Heart right ventricle (tissue), 16 donors: Measurements from ENCODE around the gene MGMT. TPM values are rescaled to one million over a fixed set of nuclear protein-coding genes. Genes with fewer than 3 reads are reported as not detected.

ENCODE experiments used
- ATAC-seq, 8 donors: fragments of 200-7000 bp; cut with Tn5 transposase; one replicate each; pipeline ENCODE4 v1.9.1; 2020; ENCODE audit warnings: mild to moderate bottlenecking in 8 of 8, moderate library complexity in 8 of 8, moderate number of reproducible peaks in 1 of 8
- DNase-seq, 2 donors: peaks; one replicate each; pipeline ENCODE4 v3.0.0-alpha.2; 2020
- H3K27ac ChIP-seq, 10 donors: fragments of 200-600 bp; sonication (generic) in 2 of 10; one replicate each; pipeline versions ENCODE4 v1.5.0 to v1.8.0; 2020 to 2022; ENCODE audit warnings: mild to moderate bottlenecking in 3 of 10
- H3K27me3 ChIP-seq, 7 donors: fragments of 200-600 bp; one replicate each; pipeline ENCODE4 v1.8.0; 2021 to 2022; ENCODE audit warnings: mild to moderate bottlenecking in 2 of 7
- H3K36me3 ChIP-seq, 9 donors: fragments of 200-600 bp; sonication (generic) in 1 of 9; one replicate each; pipeline versions ENCODE4 v1.5.0 to v1.8.0; 2020 to 2022; ENCODE audit warnings: mild to moderate bottlenecking in 2 of 9
- H3K4me1 ChIP-seq, 9 donors: fragments of 200-600 bp; sonication (generic) in 1 of 9; one replicate each; pipeline versions ENCODE4 v1.5.0 to v1.8.0; 2020 to 2022; ENCODE audit warnings: mild to moderate bottlenecking in 4 of 9
- H3K4me3 ChIP-seq, 10 donors: fragments of 200-600 bp; sonication (generic) in 2 of 10; one replicate each; pipeline versions ENCODE4 v1.5.0 to v1.8.0; 2020 to 2022; ENCODE audit warnings: mild to moderate bottlenecking in 7 of 10, moderate library complexity in 2 of 10
- H3K9me3 ChIP-seq, 11 donors: fragments of 200-600 bp in 10 of 11; sonication (generic) in 2 of 11; one replicate each; pipeline versions ENCODE4 v1.5.0 to v1.8.0; 2013 to 2022; ENCODE audit warnings: mild to moderate bottlenecking in 2 of 11, control low read depth in 1 of 11, moderate library complexity in 1 of 11
- CTCF ChIP-seq, 9 donors: fragments of 200-600 bp; sonication (generic) in 2 of 9; IDR thresholded peaks; one replicate each; pipeline versions ENCODE4 v1.5.0 to v1.8.0; 2021 to 2022; ENCODE audit warnings: antibody characterized with exemption in 9 of 9, mild to moderate bottlenecking in 5 of 9, moderate library complexity in 1 of 9
- WGBS, 2 donors: extraction: QIAGEN DNeasy Blood & Tissue Kit; methylation state at CpG; one replicate each; pipeline ENCODE4 v1.1.7; 2013; ENCODE audit warnings: inconsistent platforms in 1 of 2; 5-methylcytosine and 5-hydroxymethylcytosine counted together
- intact Hi-C, 10 donors: fragments of 100-400 bp; cut with DNase I; formaldehyde crosslinking; loops; one replicate each; pipeline versions ENCODE4 v1.11.1 to v1.14.2; 2022
- polyA plus RNA-seq, 2 donors: library from polyadenylated mRNA; stranded (reverse); fragments of 200-250 nt; gene quantifications; one replicate each; pipeline ENCODE4 v1.2.3, GENCODE V29; 2013
- total RNA-seq, 10 donors: library from RNA; stranded (reverse); fragmentation: NEBNext Ultra II Directional in 3 of 10; extraction: Animal tissue kit (Norgen Biotek cat#: 25700) in 3 of 10; gene quantifications; one replicate each; pipeline versions ENCODE4 v1.2.1 to v1.2.4, GENCODE V29; 2021 to 2023
- donor health status: Arrhythmogenic right ventricular cardiomyopathy.
- donor health status: ischemic (EF 13 %, LVEDD 7.1; RV severe dilation, severe dysfunction).
- donor health status: healthy with polysubstance abuse.
- donor health status: DM: no; HTN: yes; CAD: no.
- donor health status: DM: no; HTN: no; CAD: no.
- donor health status: ischemic (EF 25% LVEDD 6.9; RV normal size, moderate dysfunction).
- donor health status: ischemic (EF 25% LVEDD 5.7; RV mildly dilated, moderate dysfunction).
- donor health status: healthy.
- donor health status: DM: yes; HTN: yes; CAD: no.
- donor health status: Ischemic cardiomyopathy.
- donor health status: ischemic (EF 35%, LVEDD 5.7; RV mildly dilated, moderate dysfunction).
- donor health status: nonischemic (EF 11% LVEDD 7.7; RV severe dilation, severe dysfunction).
- donor health status: DM: yes; HTN: yes; CAD: no.
- donor health status: PGD.
- donor health status: ischemic (EF 29% LVEDD 5.4; RV normal size, mild dysfunction).
- donor health status: nonischemic (EF 23%, LVEDD 6.1; RV moderate dilation, normal function).

The MGMT gene
- total and polyA plus RNA-seq, 12 donors = 8.4 to 17.8 (median 12.9) TPM

- WGBS, 2 donors = 92 to 94% methylated on average over 10 of the region's 10 CpGs
- no peak overlapping the region for H3K27ac ChIP-seq
- DNase-seq = no peak
- H3K36me3 ChIP-seq = peaks cover 0 to 13% (median 0%) of the 10 kb centered on the region in 9 donors
- H3K27me3 ChIP-seq = no peaks in the 10 kb centered on the region
- no peak overlapping the region for H3K4me3 ChIP-seq
- H3K4me1 ChIP-seq = no peaks in the 10 kb centered on the region
- no peak for TF ChIP-seq CTCF (IDR thresholded peaks at IDR 0.05)
- peaks cover 0 to 34% (median 8%) of the 10 kb centered on the region in 11 donors for H3K9me3 ChIP-seq
- intact Hi-C loops = no loop called here
- ATAC-seq = no peak
Measured at GRCh38 chr10:129725890-129726631, 259.0 kb downstream of the MGMT start.

GRCh38 chr10:129727071-129727470 is 260.0 kb downstream of the MGMT start:
- no peaks in the 10 kb centered on the region for H3K4me1 ChIP-seq
- H3K4me3 ChIP-seq = no peak overlapping the region
- peaks cover 0 to 13% (median 0%) of the 10 kb centered on the region in 9 donors for H3K36me3 ChIP-seq
- 86 to 95% methylated on average over 6 of the region's 6 CpGs for WGBS, 2 donors
- TF ChIP-seq CTCF (IDR thresholded peaks at IDR 0.05) = no peak
- ATAC-seq (no peak), DNase-seq (no peak)
- peaks cover 0 to 23% (median 4%) of the 10 kb centered on the region in 11 donors for H3K9me3 ChIP-seq
- H3K27me3 ChIP-seq = no peaks in the 10 kb centered on the region
- H3K27ac ChIP-seq = no peak overlapping the region
- intact Hi-C loops = no loop called here

- Histone ChIP-seq H3K9me3 (peaks cover 0 to 19% (median 3%) of the 10 kb centered on the region in 11 donors), H3K27ac (no peak overlapping the region), H3K27me3 (no peaks in the 10 kb centered on the region), H3K36me3 (peaks cover 0 to 13% (median 0%) of the 10 kb centered on the region in 9 donors), H3K4me3 (no peak overlapping the region), H3K4me1 (no peaks in the 10 kb centered on the region)
- intact Hi-C loops = no loop called here
- no peak for TF ChIP-seq CTCF (IDR thresholded peaks at IDR 0.05)
- no peak for ATAC-seq
- WGBS, 2 donors = 74 to 88% methylated on average over 4 of the region's 4 CpGs
- no peak for DNase-seq
Measured at GRCh38 chr10:129727495-129727894, 260.5 kb downstream of the MGMT start.

- H3K36me3 ChIP-seq = peaks cover 0 to 13% (median 0%) of the 10 kb centered on the region in 9 donors
- H3K4me1 ChIP-seq = no peaks in the 10 kb centered on the region
- DNase-seq (no peak), ATAC-seq (no peak)
- 97 to 98% methylated on average over 13 of the region's 13 CpGs for WGBS, 2 donors
- no peak overlapping the region for H3K27ac ChIP-seq
- H3K27me3 ChIP-seq = no peaks in the 10 kb centered on the region
- no peak for TF ChIP-seq CTCF (IDR thresholded peaks at IDR 0.05)
- intact Hi-C loops = no loop called here
- H3K9me3 ChIP-seq = peaks cover 0 to 15% (median 3%) of the 10 kb centered on the region in 11 donors
- H3K4me3 ChIP-seq = no peak overlapping the region
Measured at GRCh38 chr10:129728246-129728820, 261.3 kb downstream of the MGMT start.
